GM12878 (cell line): Measurements from ENCODE around the gene RBSN. TPM values are rescaled to one million over a fixed set of nuclear protein-coding genes. Genes with fewer than 3 reads are reported as not detected.

ENCODE experiments used
- ATAC-seq: fragments of 200-7000 bp; cut with Tn5 transposase; 3 replicates; pipeline ENCODE4 v1.9.1; 2020; ENCODE audit warnings: mild to moderate bottlenecking, moderate library complexity
- BruUV-seq: library from RNA; stranded (reverse); fragments of 400-500 nt; replicated peaks from 2 replicates; lab custom pipeline; 2021; lab: Mats Ljungman, UMichigan
- CTCF ChIA-PET: fragments of 300-600 bp; sonication (Branson Sonifier 250); formaldehyde crosslinking; extraction: SDS; loops from one replicate; lab custom pipeline; 2021; ENCODE audit warnings: inconsistent platforms; lab: Yijun Ruan, JAX
- POLR2A ChIA-PET: fragments of 350-600 bp; formaldehyde crosslinking; extraction: SDS; loops from one replicate; lab custom pipeline; 2021; ENCODE audit warnings: inconsistent platforms; lab: Charles Lee
- RAD21 ChIA-PET: fragments of 300-600 bp; sonication (Branson Sonifier 250); formaldehyde crosslinking; loops from one replicate; lab custom pipeline; 2023; ENCODE audit warnings: antibody characterized with exemption; ENCODE audit not compliant: unreplicated experiment; lab: Charles Lee
- SMC1A ChIA-PET: fragments of 300-600 bp; sonication (Branson Sonifier 250); formaldehyde crosslinking; loops from one replicate; lab custom pipeline; 2023; ENCODE audit not compliant: unreplicated experiment, uncharacterized antibody; lab: Charles Lee
- DNase-seq: peaks from one replicate; pipeline ENCODE4 v3.0.0-alpha.2; 2011; ENCODE audit warnings: low read depth, low spot score
- FAIRE-seq: peaks from 3 replicates; lab custom pipeline; 2011; peaks lifted over from hg19 to GRCh38; lab: Jason Lieb, UNC
- H2AFZ ChIP-seq: 2 replicates; pipeline ENCODE4 v1.6.0; 2011; ENCODE audit warnings: low read depth, low read length, control low read depth; ENCODE audit not compliant: control insufficient read depth
- H3K27ac ChIP-seq: 2 replicates; pipeline ENCODE4 v1.5.1; 2011; ENCODE audit warnings: control low read depth; ENCODE audit not compliant: control insufficient read depth, insufficient read depth
- H3K27me3 ChIP-seq, 2 experiments: replicated peaks in 1 of 2; 2 replicates each; pipeline versions ENCODE4 v1.6.0 to v1.6.1; 2011; ENCODE audit warnings: low read length in 1 of 2; ENCODE audit not compliant: control insufficient read depth in 2 of 2, insufficient read depth in 2 of 2
- H3K36me3 ChIP-seq, 2 experiments: 2 replicates each; pipeline ENCODE4 v1.5.1; 2011; ENCODE audit warnings: low read length in 1 of 2; ENCODE audit not compliant: control insufficient read depth in 2 of 2, insufficient read depth in 2 of 2
- H3K4me1 ChIP-seq: 2 replicates; pipeline ENCODE4 v1.6.1; 2011; ENCODE audit warnings: mild to moderate bottlenecking, low read length, moderate library complexity, mixed read lengths; ENCODE audit not compliant: control insufficient read depth, insufficient read depth
- H3K4me2 ChIP-seq: 2 replicates; pipeline ENCODE4 v1.6.0; 2011; ENCODE audit warnings: control low read depth; ENCODE audit not compliant: control insufficient read depth, insufficient read depth
- H3K4me3 ChIP-seq: fragments of 200-600 bp; sonication (generic); 2 replicates; pipeline ENCODE4 v1.5.1; 2016
- H3K79me2 ChIP-seq: 2 replicates; pipeline ENCODE4 v1.6.0; 2011; ENCODE audit warnings: low read length; ENCODE audit not compliant: control insufficient read depth, insufficient read depth
- H3K9ac ChIP-seq: 2 replicates; pipeline ENCODE4 v1.8.0; 2011; ENCODE audit warnings: low read length, control low read depth, mixed read lengths; ENCODE audit not compliant: control insufficient read depth, insufficient read depth
- H3K9me3 ChIP-seq: replicated peaks from 3 replicates; pipeline ENCODE4 v1.5.1; 2011; ENCODE audit warnings: mild to moderate bottlenecking, low read length; ENCODE audit not compliant: control insufficient read depth, insufficient read depth
- H4K20me1 ChIP-seq: 2 replicates; pipeline ENCODE4 v1.6.0; 2011; ENCODE audit not compliant: control insufficient read depth, insufficient read depth
- BCLAF1 ChIP-seq: fragments of 450-650 bp; IDR thresholded peaks from 2 replicates; pipeline ENCODE4 v1.6.1; 2017; ENCODE audit warnings: antibody characterized with exemption, mild to moderate bottlenecking, moderate library complexity
- ESRRA ChIP-seq: IDR thresholded peaks from 2 replicates; pipeline ENCODE4 v1.6.1; 2012; ENCODE audit warnings: mild to moderate bottlenecking, low read length, improper control_type of control experiment
- MLLT1 ChIP-seq: fragments of 450-650 bp; IDR thresholded peaks from 2 replicates; pipeline ENCODE4 v1.6.1; 2016; ENCODE audit warnings: mild to moderate bottlenecking
- NFXL1 ChIP-seq: fragments of 450-650 bp; IDR thresholded peaks from 2 replicates; pipeline ENCODE4 v1.6.1; 2017; ENCODE audit warnings: antibody characterized with exemption, mild to moderate bottlenecking, borderline replicate concordance
- NFYA ChIP-seq: IDR thresholded peaks from 2 replicates; pipeline ENCODE4 v1.6.1; 2011; ENCODE audit warnings: low read depth, mild to moderate bottlenecking, low read length, improper control_type of control experiment, borderline replicate concordance
- NR2C1 ChIP-seq: fragments of 450-650 bp; IDR thresholded peaks from 2 replicates; pipeline ENCODE4 v1.6.1; 2017; ENCODE audit warnings: antibody characterized with exemption, mild to moderate bottlenecking, moderate library complexity
- PRDM15 ChIP-seq: fragments of 450-650 bp; formaldehyde crosslinking; IDR thresholded peaks from 2 replicates; pipeline ENCODE4 v1.4.0; 2020; ENCODE audit warnings: mild to moderate bottlenecking, moderate library complexity
- RBBP5 ChIP-seq: fragments of 200-600 bp; sonication (generic); conservative IDR thresholded peaks from 2 replicates; pipeline ENCODE4 v1.6.1; 2016
- SREBF1 ChIP-seq: IDR thresholded peaks from 2 replicates; pipeline ENCODE4 v1.6.1; 2012; ENCODE audit warnings: mild to moderate bottlenecking, low read length
- STAT1 ChIP-seq: fragments of 450-650 bp; conservative IDR thresholded peaks from 2 replicates; pipeline ENCODE4 v1.6.1; 2014; ENCODE audit warnings: antibody characterized with exemption, mild to moderate bottlenecking
- WRNIP1 ChIP-seq: IDR thresholded peaks from 2 replicates; pipeline ENCODE4 v1.6.1; 2011; ENCODE audit warnings: low read depth, low read length, improper control_type of control experiment, borderline replicate concordance
- ZNF217 ChIP-seq: fragments of 450-650 bp; IDR thresholded peaks from 2 replicates; pipeline ENCODE4 v1.6.1; 2017; ENCODE audit warnings: antibody characterized with exemption, mild to moderate bottlenecking
- ZNF24 ChIP-seq: fragments of 450-650 bp; IDR thresholded peaks from 2 replicates; pipeline ENCODE4 v1.6.1; 2017; ENCODE audit warnings: antibody characterized with exemption, mild to moderate bottlenecking
- WGBS: methylation state at CpG from one replicate; pipeline ENCODE4 v1.1.6; 2016; ENCODE audit warnings: low lambda C conversion rate; ENCODE audit not compliant: insufficient replicate concordance, insufficient coverage; ENCODE audit errors: missing lambda C conversion rate; 5-methylcytosine and 5-hydroxymethylcytosine counted together
- in situ Hi-C: fragments of 300-500 bp; cut with MboI; formaldehyde crosslinking; loops from 9 replicates; pipeline ENCODE4 v1.14.3; 2018; ENCODE audit warnings: mixed read lengths
- intact Hi-C: fragments of 100-400 bp; cut with micrococcal nuclease; formaldehyde crosslinking; loops from one replicate; pipeline ENCODE4 v1.14.2; 2022; ENCODE audit not compliant: unreplicated experiment
- polyA plus RNA-seq, 11 experiments: library from polyadenylated mRNA; depleted of rRNA in 4 of 11; unstranded in 6 of 11; stranded (reverse) in 5 of 11; fragments of >200 nt; fragmentation: Nextera tagmentation in 4 of 11; fragmentation: Illumina TruSeq in 1 of 11; extraction: Ambion mirVana in 4 of 11; extraction: Trizol in 1 of 11; gene quantifications; 1 replicate in 1 of 11; 2 replicates in 10 of 11; pipeline versions ENCODE4 v1.2.1 to v1.2.3, GENCODE V29; 2011 to 2016; ENCODE audit warnings: inconsistent platforms in 2 of 11, missing spikeins in 2 of 11, low read depth in 1 of 11
- total RNA-seq, 4 experiments: library from RNA; depleted of rRNA in 3 of 4; stranded (reverse); fragments of >200 nt in 3 of 4; fragmentation: Illumina TruSeq in 1 of 4; extraction: Trizol in 1 of 4; gene quantifications; 2 replicates each; pipeline versions ENCODE4 v1.2.1 to v1.2.3, GENCODE V29; 2013 to 2021

Gene RBSN
- total and polyA plus RNA-seq, 10 of the 15 experiments (the other 5 are each of a cell fraction or from before 2014, with no cell fraction given) = 2.0 to 17.5 (median 10.5) TPM

- H3K27ac ChIP-seq = no peak overlapping the region
- no peak overlapping the region for H3K9ac ChIP-seq
- in situ Hi-C loops (no loop called here), intact Hi-C loops (no loop called here)
- ATAC-seq = no peak
- H3K4me1 ChIP-seq = no peaks in the 10 kb centered on the region
- ChIA-PET POLR2A (interaction anchor here (0.6 kb wide), 1 partner anchor 14 kb away, joined by 4 read pairs; no protein-coding TSS in a partner anchor), RAD21 (no interaction called here), CTCF (interaction anchor here (1.8 kb wide), 1 partner anchor 31 kb away, joined by 5 read pairs; no protein-coding TSS in a partner anchor), SMC1A (no interaction called here)
- WGBS = 86% methylated on average over 13 of the region's 13 CpGs
- no peaks in the 10 kb centered on the region for H3K27me3 ChIP-seq
- H3K9me3 ChIP-seq = no peaks in the 10 kb centered on the region
- no peak for DNase-seq
- no peak overlapping the region for H3K4me3 ChIP-seq
- no peak for FAIRE-seq
- no peak overlapping the region for H2AFZ ChIP-seq
- H3K79me2 ChIP-seq = no peaks in the 10 kb centered on the region
- H4K20me1 ChIP-seq = no peaks in the 10 kb centered on the region
- H3K4me2 ChIP-seq = no peak overlapping the region
- peaks cover 8 to 25% of the 10 kb centered on the region in 2 experiments for H3K36me3 ChIP-seq
- no TSS peak for BruUV-seq
- TF ChIP-seq WRNIP1 (no peak), ZNF24 (no peak), PRDM15 (CRISPR knock-in tag) (no peak), RBBP5 (no peak), NFYA (no peak), ZNF217 (no peak), NR2C1 (no peak), MLLT1 (no peak), STAT1 (no peak), NFXL1 (no peak), ESRRA (no peak), BCLAF1 (no peak), SREBF1 (no peak)
Measured at GRCh38 chr3:15081960-15082664, 16.8 kb downstream of the RBSN start.
